MM.1S (cell line): ENCODE data around the gene RPUSD1.
"Not testable (repeated sequence)": the region's sequence is repeated elsewhere in the genome, so short reads cannot be mapped to it uniquely, and the experiment has no call there.

Source experiments
- CTCF ChIP-seq: fragments of 300-600 bp; sonication (generic); IDR thresholded peaks from 2 replicates; pipeline ENCODE4 v1.5.1; 2016; ENCODE audit warnings: antibody characterized with exemption, low read length, mixed read lengths
- EZH2 ChIP-seq: fragments of 300-600 bp; sonication (generic); optimal IDR thresholded peaks from 2 replicates; pipeline ENCODE3; 2017; ENCODE audit warnings: low read depth, mild to moderate bottlenecking, antibody characterized with exemption, low read length, mixed read lengths
- EZH2phosphoT487 ChIP-seq: fragments of 300-600 bp; sonication (generic); IDR thresholded peaks from 2 replicates; pipeline ENCODE4 v1.6.1; 2018; ENCODE audit warnings: antibody characterized with exemption, low read length

GRCh38 chr16:820044-820408, 31.8 kb upstream of the RPUSD1 start:
- not testable (repeated sequence) for TF ChIP-seq CTCF, EZH2phosphoT487, EZH2
